Measurements from ENCODE around the gene SDK2. TPM values are rescaled to one million over a fixed set of nuclear protein-coding genes. Genes with fewer than 3 reads are reported as not detected.

SDK2 gene
- polyA plus RNA-seq, 2 of the 4 experiments (the other 2 are of a cell fraction): 0.36 to 0.57 TPM

- no peak for TF ChIP-seq MYC (IDR thresholded peaks at IDR 0.05; ENCODE audit: borderline replicate concordance, low read length)
- no peak for TF ChIP-seq RARB (CRISPR knock-in tag; IDR thresholded peaks at IDR 0.05)
- no peak for TF ChIP-seq RAD21 (conservative IDR thresholded peaks at IDR 0.05 in 1 of 2, IDR thresholded peaks at IDR 0.05 in 1 of 2)
- no peak for TF ChIP-seq TP53 (CRISPR knock-in tag; IDR thresholded peaks at IDR 0.05)
- no peak for TF ChIP-seq ESRRA (IDR thresholded peaks at IDR 0.05; ENCODE audit: borderline replicate concordance, low read length)
- no peak for TF ChIP-seq ZSCAN20 (CRISPR knock-in tag; IDR thresholded peaks at IDR 0.05)
- TF ChIP-seq E2F6 (IDR thresholded peaks at IDR 0.05; ENCODE audit: borderline replicate concordance, low read depth): no peak
These were observed 148.0 kb downstream of the SDK2 start (continued) for GRCh38 chr17:73496232-73496631.

- H3K27ac ChIP-seq: no peak overlapping the region
- no peak for DNase-seq (ENCODE audit: low read depth in 1 of 2, low spot score in 1 of 2)
- H3K4me2 ChIP-seq: no peak overlapping the region
- WGBS (ENCODE audit: missing lambda C conversion rate): 28% methylated on average over 6 of the region's 6 CpGs
- TF ChIP-seq EHF (CRISPR knock-in tag; IDR thresholded peaks at IDR 0.05): no peak
- TF ChIP-seq REST (IDR thresholded peaks at IDR 0.05): no peak
- TF ChIP-seq HOXB13 (CRISPR knock-in tag; IDR thresholded peaks at IDR 0.05; ENCODE audit: low read depth): no peak
- no peak for TF ChIP-seq ZSCAN20 (CRISPR knock-in tag; IDR thresholded peaks at IDR 0.05)
- no peak for TF ChIP-seq CEBPB (IDR thresholded peaks at IDR 0.05)
- TF ChIP-seq FOXS1 (CRISPR knock-in tag; IDR thresholded peaks at IDR 0.05): no peak
- TF ChIP-seq MYC (IDR thresholded peaks at IDR 0.05; ENCODE audit: borderline replicate concordance, low read length): no peak
- TF ChIP-seq FOSB (CRISPR knock-in tag; IDR thresholded peaks at IDR 0.05): no peak
- ChIA-PET POLR2A (no interaction called here), CTCF (no interaction called here)
- ATAC-seq: no peak
- no peak for FAIRE-seq
- H3K4me3 ChIP-seq: no peak overlapping the region
- H3K4me1 ChIP-seq: no peaks in the 10 kb centered on the region
- H3K9me3 ChIP-seq: no peaks in the 10 kb centered on the region
These were observed 148.6 kb downstream of the SDK2 start for GRCh38 chr17:73495641-73496040.

DNA sequence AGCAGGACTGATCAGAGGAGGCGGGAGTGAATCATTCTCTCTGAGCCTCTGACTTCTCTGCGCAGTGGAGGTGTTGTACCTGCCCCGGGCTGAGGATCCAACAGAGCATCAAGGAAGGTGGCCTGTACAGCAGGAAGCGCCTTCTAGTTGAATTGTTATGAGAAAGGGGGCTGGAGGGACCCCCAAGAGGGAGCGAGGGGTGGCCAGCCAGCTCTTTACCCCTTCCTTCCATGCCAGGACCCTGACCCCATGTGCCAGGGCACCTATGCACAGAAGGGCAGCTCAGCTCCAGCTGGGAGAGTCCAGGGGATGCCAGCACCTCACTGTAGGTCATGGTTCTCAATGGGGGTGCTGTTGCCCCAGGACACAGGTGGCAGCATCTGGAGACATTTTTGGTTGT lies 149.3 kb downstream of the SDK2 start:
- no peak for FAIRE-seq
- H3K4me2 ChIP-seq: no peak overlapping the region
- no peak for DNase-seq (ENCODE audit: low read depth in 1 of 2, low spot score in 1 of 2)
- TF ChIP-seq ESRRA (IDR thresholded peaks at IDR 0.05; ENCODE audit: borderline replicate concordance, low read length) (no peak), GATA3 (IDR thresholded peaks at IDR 0.05; ENCODE audit: borderline replicate concordance) (no peak), ATOH8 (CRISPR knock-in tag; IDR thresholded peaks at IDR 0.05; ENCODE audit: low read depth) (no peak), ZNF302 (CRISPR knock-in tag; IDR thresholded peaks at IDR 0.05) (no peak), ZC3H11A (IDR thresholded peaks at IDR 0.05) (no peak), MAZ (IDR thresholded peaks at IDR 0.05; ENCODE audit: borderline replicate concordance, low read depth, low read length) (no peak), CHD4 (IDR thresholded peaks at IDR 0.05; ENCODE audit: borderline replicate concordance) (no peak), MAFK (IDR thresholded peaks at IDR 0.05; ENCODE audit: partially characterized antibody) (no peak), TFCP2L1 (CRISPR knock-in tag; IDR thresholded peaks at IDR 0.05) (no peak)
- TF ChIP-seq, protein P1, sequence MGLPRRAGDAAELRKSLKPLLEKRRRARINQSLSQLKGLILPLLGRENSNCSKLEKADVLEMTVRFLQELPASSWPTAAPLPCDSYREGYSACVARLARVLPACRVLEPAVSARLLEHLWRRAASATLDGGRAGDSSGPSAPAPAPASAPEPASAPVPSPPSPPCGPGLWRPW (IDR thresholded peaks at IDR 0.05): no peak
- no peak for ATAC-seq
- ChIA-PET CTCF (interaction anchor here (0.6 to 1.1 kb wide), 2 partner anchors 529 to 705 kb away, joined by 3 read pairs; no protein-coding TSS in a partner anchor), POLR2A (no interaction called here)
- no peak overlapping the region for H3K27ac ChIP-seq
- 57% methylated on average over 4 of the region's 5 CpGs for WGBS (ENCODE audit: missing lambda C conversion rate)
- no peak overlapping the region for H3K4me3 ChIP-seq
- H3K4me1 ChIP-seq: no peaks in the 10 kb centered on the region
- H3K9me3 ChIP-seq: no peaks in the 10 kb centered on the region

All from A549 (cell line).